Endometrial microvascular endothelial cells (primary cell): ENCODE results near the gene GSE1. TPM values are rescaled to one million over a fixed set of nuclear protein-coding genes. Genes with fewer than 3 reads are reported as not detected.

Source experiments
- in situ Hi-C: cut with HindIII; loops from 2 replicates; pipeline ENCODE4 v1.10.0; 2017; ENCODE audit warnings: low sequenced_read_pairs, low pct_unique_long_range_greater_than_20kb; ENCODE audit errors: inconsistent ontology term
- total RNA-seq: library from RNA; depleted of rRNA; stranded (reverse); fragments of >200 nt; gene quantifications from one replicate; pipeline ENCODE4 v1.2.3, GENCODE V29; 2015; ENCODE audit errors: inconsistent ontology term

Gene GSE1
- total RNA-seq, 1 donor from 2014 or later, result 5.8 TPM

DNA sequence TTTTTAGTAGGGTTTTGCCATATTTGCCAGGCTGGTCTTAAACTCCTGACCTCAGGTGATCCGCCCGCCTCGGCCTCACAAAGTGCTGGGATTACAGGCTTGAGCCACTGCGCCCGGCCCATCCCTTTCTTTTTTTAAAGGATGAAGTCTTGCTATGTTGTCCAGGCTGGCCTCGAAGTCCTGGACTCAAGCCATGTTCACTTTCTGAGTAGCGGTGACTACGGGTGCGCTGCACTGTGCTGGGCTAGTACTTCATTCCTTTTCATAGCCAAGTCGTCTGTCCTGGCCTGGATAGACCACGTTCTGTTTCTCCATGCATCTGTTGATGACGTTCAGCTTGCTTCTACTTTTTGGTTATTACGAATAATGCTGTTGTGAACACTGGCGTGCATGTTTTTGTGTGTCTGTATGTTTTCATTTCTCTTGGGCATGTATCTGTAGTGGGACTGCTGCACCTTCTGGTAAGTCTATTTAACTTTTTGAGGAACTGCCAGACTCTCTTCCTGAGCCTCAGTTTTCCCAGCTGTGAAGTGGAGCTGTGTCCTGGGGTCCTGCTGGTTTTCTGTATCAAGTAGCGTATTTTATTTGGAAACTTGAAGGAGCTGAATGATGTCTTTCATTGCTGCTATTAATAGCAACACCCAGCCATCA is 40.0 kb upstream of the GSE1 start:
- in situ Hi-C loops, result no loop called here

DNA sequence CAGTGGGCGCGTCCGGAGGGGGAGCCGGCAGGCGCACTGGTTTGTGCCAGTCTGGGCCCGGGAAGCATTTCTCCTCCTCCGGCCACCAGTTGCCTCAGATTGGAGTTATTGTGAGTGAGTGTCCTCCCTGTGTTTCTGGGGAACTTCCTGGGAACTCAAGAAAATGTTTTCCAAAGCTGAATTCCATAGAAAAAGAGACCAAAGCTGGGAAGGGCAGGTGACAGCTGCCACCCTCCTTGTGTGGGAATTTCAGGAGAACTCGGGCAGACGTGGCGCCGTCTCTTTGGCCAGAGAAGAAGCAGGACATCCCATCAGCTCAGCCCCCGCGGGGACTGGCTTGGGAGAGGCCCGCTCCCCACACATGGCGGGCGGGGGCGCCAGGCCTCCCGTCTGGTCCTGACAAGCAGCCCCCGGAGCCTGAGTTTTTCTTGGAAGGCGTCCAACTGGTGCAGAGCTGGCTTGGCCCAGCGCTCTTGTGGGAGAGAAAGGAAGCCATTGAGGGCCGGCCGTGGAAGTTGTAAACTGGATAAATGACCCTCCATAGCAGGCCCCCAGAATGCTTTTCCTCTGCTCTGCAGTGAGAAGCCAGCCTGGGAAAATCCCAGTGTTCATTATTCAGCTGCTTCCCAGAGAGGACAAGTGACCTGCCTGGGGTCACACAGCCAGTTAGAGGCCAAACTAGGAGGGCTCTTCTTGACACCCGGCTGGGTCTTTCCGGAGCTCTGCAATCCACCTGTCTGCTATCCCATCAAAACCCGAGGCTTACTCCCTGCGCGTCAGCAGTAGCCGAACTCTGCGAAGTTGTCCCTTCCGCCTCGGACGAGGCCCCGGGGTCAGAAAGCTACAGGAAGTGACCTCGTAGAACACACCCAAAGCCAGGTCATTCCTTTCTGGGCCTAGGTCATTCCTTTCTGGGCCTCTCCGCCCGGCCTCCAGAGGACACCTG is 39.2 kb upstream of the GSE1 start:
- in situ Hi-C loops, result no loop called here

DNA sequence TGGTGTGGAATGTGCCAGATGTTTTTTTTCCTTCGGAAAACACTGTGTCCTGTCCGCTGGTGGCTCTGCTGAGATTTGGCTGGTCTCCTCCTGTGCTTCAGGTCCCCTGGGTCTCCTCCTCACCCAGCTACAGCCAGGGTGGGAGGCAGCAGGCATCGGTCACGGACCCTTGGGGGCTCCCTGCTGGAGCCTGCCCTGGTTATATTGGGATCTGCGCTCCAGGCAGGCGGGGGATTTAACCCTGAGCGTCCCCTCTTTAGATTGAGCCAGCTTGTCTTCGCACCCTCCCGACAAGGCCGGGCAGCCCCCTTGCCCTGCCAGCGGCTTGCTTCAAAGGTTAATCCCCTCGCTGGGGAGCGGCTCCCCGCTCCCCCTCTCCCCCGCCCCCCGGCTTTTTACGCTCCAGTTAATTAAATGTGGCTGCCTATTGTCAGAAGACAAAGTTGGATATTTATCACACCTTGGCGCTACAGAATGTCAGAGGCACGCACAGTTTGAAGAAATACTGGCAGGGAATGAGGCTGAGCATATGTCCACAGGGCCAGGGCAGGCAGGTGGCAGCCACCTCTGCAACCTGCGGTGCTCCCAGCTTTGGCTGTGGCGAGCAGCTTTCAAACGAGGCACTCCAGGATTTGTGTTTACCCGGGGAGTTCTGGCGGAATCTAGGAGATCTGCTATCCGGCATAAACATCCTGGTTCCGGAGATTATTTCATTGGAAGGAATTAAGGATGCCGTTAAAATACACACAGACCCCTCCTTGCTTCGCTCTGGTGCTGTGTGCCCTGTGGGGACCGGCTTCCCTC is 38.2 kb upstream of the GSE1 start:
- in situ Hi-C loops, result no loop called here

DNA sequence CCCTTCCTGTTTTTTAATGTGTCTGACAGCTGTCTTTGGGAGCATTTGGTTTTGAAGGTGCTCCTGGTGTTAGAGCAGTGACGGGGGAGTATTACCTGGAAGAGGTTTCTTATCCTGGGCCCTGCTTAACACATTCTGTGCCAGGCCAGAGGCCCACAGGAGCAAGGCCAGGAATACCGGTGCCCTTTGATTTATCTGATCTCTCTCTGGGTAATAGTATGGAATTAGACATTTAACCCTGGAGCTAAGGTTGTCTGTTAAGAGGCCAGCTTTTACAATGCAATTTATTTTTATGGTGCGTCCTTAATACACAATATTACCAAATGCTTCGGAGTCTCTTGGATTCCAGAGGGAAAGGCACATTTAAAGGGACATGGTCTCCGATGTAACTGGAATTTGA is 37.2 kb upstream of the GSE1 start:
- in situ Hi-C loops, result no loop called here

DNA sequence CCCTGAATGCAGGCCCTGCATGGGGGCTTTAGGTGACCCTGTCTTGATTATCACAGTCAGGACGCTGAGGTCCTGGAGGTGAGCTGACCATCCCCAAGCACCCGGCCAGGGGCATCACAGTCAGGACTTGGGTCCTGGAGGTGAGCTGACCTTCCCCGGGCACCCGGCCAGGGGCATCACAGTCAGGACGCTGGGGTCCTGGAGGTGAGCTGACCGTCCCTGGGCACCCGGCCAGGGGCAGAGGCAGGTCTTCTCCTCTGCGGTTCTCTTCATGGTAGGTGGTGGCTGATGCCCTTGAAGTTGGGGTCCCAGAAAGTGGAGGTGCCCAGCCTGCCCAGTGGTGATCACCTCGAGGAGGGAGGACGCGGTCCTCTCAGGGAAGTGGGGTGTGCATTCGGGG is 36.2 kb upstream of the GSE1 start:
- in situ Hi-C loops, result no loop called here

DNA sequence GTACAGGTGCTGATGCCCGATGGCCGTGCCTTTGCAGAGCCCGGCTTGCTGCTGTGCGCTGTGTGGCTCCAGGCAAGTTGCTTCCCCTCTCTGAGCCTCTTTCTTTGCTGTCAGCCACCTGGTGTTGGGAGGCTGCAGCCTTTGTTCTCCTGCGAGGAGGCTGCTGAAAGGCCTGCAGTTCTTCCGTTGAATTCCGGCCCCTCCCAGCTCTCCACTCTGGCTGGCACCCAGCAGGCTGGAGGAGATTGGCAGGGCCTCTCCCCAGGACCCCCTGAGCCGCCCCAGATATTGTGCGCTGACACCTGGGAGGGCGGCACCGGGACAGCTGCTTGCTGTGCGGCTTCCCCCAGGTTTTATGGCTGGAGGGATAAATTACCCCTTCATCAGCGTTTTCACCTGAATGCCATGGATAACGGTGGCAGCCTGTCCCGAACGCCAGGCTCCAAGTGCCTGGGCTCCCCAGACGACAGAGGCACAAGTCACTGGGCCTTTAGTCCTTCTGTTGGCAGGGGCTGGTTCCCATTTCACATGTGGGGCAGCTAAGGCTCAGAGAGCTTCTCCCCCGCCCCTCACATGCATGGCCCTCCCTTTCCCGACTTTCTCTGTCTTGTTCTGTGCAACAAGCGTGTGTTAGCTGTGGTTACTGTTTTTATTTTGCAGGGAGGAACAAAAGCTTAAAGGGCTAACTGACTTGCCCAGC is 35.1 kb upstream of the GSE1 start:
- in situ Hi-C loops, result no loop called here

DNA sequence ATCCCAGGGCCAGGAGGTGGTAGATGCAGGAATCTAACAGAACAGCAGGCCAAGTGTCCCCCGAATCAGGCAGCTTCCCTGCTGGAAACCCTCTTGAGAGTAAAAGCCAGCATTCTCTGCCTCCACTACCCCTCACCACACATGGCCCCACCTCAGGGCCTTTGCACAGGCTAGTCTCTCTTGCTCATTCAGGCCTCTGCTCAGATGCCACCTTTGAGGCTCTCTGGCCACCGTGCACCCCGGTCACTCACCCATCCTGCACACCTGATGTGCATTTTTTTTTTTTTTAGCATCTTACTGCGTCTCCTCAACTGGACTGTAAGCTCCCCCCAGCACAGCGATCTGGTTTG is 34.5 kb upstream of the GSE1 start:
- in situ Hi-C loops, result no loop called here

DNA sequence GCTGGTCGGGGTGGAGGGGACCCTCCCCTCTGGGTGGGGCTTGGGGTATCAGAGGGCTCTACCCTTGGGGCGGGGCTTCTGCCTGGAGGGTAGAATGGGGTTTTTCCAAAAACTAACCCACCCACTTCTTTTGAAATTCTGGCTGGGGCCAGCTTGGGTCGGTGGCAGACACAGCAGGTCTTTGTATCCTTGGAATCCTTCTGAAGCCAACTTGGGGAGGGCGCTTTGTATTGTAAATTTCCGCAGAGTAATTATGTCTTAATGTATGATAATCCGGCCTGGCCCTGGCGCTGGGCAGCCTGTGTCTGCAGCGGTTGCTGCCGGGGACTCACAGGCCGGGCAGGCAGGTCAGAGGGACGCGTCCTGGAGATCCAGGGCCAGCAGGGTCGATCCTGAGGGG is 33.9 kb upstream of the GSE1 start:
- in situ Hi-C loops, result no loop called here

DNA sequence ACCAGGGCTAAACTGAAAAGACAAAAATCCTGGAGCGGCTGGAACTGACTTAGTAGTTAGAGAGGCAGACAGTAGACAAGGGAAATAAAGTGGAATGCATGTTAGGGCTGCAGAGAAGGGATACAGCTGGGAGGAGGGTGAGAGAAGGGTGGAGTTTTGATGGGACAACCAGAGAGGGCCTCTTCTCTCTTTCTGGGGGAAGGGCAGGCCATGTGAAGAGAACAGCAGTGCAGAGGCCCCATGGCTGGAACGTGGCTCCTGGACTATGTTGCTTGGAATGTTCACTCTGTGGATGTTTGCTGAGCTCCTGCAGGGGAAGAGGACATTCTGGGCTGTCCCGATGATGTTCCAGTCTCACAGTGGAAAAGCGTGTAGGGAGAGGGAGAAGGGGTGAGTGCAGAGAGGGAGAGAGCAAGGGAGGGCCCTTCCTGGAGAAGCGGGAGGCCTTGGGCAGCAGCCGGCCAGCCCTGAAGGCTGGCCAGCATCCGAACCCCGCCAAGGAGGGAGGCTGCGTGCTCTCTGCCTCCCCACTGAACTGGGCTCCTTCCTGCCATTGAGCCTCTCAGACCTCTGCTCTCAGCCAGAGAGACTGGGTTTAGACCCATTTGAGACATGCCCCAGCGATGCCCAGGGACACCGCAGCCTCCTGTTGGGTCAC is 33.1 kb upstream of the GSE1 start:
- in situ Hi-C loops, result no loop called here

DNA sequence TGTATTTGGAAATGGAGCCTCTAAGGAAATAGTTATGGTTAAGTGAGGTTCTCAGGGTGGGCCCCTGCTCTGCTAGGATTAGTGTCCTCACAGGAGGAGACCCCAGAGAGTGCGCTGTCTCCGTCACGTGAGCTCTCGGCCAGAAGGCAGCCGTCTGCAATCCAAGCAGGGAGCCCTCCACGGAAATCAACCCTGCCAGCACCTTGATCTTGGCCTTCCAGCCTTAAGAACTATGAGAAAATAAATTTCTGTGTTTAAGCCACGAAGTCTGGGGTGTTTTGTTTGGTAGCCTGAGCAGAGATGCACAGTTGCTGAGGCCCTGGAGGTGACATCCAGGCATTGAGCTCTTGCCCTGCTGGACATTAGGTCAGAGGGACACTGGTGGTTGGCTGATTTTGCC is 32.4 kb upstream of the GSE1 start:
- in situ Hi-C loops, result no loop called here

DNA sequence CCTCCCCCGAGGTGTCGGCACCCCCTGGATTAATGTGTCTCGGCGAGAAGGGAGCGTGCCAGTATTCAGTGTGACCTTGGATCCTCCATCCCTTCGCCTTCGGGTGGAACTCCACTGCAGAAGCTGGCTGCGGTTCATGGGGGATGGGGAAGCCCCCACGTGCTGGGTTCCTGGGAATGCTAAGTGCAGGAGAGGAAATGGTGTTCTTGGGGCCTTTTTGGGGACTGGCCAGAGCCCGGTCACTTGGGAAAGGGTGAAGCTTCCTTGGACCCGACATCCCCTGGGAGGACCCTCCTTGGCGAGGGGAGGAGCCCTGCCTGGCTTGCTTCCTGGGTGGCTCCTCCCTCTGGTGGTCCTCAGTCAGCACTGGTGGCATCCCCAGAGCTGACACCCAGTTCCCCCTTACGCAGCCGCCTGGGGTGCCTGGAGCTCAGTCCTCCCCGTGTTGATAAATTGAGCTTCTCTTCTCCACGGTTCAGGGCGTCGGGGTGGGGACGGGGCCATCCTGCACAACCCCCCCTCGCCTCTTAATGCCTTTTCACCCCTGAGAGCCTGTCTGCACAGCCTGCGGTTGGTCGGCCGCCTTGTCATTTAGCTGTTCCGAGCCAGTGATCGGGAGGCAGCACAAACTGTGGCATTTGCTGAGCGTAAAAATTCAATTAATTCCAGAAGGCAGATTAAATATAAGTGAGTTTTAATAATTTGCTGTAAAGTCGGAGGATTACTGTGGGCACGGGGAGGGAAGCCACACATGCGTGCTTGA is 30.7 kb upstream of the GSE1 start:
- in situ Hi-C loops, result no loop called here

DNA sequence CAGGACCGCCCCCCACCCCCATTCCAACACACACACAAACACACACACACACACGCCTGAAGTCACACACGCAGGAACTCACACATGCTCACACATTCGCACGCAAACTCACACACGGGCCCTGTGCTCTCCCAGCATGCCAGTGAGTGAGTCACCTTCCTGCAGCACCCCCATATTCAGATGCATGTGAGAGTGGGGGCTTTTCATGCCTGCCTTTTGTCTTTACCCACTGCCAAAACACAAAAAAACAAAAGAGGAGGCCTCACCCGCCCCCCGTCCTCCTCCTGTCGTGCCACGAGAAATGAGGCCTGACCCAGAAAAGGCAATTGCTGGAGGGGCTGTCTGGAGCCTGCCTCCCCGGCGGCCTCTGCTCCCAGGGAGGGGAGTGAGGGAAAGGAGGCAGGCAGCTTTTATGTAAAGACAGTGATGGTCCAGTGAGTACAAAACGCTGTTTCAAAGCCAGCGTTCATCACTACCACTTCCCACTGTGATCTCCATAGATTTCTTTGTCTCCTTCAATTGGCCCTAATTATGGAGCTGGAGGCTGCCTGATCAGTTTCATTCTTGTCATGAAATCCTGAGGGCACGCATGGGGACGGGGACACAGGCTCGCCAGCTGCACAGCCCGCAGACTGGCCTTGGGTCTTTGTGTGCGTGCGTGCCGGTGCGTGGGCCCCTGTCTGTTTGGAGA is 29.5 kb upstream of the GSE1 start:
- in situ Hi-C loops, result no loop called here

DNA sequence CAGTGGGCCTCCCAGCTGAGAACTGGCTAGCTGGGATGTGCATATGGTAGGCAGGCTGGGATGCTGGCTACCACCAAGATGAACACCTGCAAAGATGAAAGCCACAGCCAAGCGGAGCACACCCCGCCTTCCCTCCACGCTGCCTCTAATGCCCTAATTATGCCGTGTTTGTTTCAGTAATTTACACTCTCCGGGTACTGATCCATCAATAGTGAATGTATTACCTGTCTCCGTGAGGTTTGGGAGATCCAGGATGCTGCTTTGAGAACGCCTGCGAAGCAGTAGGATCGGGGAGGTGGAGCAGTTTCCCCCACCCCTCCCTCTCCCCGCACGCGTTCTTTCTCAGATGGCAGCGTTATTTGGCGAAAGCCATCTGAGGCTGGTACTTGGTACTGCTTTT is 28.9 kb upstream of the GSE1 start:
- in situ Hi-C loops, result no loop called here

DNA sequence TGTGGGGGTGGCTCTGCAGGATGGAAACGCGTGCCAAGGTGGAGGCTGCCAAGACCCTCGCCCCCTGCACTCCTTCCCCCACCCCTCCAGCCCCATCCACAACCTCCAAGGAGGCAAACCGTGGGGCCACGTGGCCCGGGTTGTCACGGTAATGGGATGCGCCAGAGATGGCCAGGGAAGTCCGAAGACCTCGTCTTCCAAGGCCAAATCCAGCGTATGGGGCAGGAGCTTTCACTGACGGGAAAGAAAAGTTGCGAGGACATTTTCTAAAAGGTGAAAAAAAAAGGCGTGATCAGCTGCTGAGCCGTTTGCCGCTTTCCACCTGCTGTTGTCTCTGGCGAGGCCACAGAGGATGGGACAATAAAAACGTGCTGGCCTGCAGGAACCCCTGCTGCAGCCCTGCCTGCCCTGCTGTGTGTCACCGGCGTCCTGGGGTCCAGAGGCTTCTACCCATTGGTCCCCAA is 28.3 kb upstream of the GSE1 start:
- in situ Hi-C loops, result no loop called here

DNA sequence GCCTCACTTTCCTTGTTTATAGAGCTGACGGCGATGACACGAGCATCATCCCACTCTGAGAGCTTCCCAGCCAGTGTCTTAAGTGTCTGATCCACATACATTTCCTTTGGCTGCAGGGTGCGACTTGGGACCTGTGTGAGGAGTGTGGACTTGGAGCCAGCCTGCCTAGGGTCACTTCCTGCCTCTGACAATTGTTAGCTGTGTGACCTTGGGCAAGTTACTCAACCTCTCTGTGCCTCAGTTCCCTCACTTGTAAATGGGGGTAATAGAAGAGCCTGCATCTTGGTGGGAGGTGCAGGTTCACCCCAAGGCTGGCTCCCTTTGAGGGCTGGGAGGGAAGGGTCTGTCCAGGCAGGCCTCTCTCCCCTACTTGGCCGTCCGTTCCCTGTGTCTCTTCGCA is 27.4 kb upstream of the GSE1 start:
- in situ Hi-C loops, result no loop called here

DNA sequence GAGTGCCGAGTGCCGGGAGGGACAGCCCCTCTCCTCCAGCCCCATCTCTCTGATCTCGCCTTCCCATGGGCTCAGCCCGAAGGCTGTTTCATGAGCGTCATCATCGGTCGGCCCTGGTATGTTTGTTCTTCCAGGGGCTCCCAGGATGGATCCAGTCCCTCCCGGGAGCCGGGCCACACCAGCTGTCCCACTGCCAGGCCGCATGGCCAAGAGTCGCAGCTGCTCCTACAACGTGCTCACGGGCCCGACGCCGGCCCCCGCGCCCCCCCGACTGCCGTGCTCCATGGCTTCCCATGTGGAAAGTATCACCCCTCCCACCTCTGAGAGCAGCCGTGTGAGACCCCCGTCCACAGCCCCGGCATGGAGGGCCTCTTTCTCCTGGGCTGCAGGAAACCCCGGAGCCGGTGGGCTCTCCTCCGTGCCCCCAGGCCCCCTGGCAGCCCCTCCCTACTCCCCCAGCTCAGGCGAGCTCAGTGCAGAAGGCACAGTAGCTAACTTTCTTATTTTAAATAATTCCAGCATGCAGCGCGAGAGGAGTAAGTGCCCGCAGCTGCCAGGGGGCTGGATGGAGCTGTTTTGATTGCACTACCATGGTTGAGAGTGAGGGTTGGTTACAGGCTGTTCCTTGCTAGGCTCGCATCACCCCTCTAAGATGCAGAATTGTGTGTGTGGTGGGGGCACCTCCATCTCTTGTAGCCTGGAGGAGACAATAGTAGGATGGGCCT is 26.6 kb upstream of the GSE1 start:
- in situ Hi-C loops, result no loop called here
